KBM-7 (cell line): ENCODE results near the gene GRIK4.

Experiments used
- DNase-seq: peaks from one replicate; pipeline ENCODE4 v3.0.0-alpha.2; 2015
- in situ Hi-C: fragments of 300-500 bp; cut with MboI; formaldehyde crosslinking; loops from 2 replicates; pipeline ENCODE4 v1.14.3; 2020; ENCODE audit warnings: low sequenced_read_pairs, low pct_unique_long_range_greater_than_20kb, mixed read lengths

GRIK4 gene, protein sequence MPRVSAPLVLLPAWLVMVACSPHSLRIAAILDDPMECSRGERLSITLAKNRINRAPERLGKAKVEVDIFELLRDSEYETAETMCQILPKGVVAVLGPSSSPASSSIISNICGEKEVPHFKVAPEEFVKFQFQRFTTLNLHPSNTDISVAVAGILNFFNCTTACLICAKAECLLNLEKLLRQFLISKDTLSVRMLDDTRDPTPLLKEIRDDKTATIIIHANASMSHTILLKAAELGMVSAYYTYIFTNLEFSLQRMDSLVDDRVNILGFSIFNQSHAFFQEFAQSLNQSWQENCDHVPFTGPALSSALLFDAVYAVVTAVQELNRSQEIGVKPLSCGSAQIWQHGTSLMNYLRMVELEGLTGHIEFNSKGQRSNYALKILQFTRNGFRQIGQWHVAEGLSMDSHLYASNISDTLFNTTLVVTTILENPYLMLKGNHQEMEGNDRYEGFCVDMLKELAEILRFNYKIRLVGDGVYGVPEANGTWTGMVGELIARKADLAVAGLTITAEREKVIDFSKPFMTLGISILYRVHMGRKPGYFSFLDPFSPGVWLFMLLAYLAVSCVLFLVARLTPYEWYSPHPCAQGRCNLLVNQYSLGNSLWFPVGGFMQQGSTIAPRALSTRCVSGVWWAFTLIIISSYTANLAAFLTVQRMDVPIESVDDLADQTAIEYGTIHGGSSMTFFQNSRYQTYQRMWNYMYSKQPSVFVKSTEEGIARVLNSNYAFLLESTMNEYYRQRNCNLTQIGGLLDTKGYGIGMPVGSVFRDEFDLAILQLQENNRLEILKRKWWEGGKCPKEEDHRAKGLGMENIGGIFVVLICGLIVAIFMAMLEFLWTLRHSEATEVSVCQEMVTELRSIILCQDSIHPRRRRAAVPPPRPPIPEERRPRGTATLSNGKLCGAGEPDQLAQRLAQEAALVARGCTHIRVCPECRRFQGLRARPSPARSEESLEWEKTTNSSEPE

DNA sequence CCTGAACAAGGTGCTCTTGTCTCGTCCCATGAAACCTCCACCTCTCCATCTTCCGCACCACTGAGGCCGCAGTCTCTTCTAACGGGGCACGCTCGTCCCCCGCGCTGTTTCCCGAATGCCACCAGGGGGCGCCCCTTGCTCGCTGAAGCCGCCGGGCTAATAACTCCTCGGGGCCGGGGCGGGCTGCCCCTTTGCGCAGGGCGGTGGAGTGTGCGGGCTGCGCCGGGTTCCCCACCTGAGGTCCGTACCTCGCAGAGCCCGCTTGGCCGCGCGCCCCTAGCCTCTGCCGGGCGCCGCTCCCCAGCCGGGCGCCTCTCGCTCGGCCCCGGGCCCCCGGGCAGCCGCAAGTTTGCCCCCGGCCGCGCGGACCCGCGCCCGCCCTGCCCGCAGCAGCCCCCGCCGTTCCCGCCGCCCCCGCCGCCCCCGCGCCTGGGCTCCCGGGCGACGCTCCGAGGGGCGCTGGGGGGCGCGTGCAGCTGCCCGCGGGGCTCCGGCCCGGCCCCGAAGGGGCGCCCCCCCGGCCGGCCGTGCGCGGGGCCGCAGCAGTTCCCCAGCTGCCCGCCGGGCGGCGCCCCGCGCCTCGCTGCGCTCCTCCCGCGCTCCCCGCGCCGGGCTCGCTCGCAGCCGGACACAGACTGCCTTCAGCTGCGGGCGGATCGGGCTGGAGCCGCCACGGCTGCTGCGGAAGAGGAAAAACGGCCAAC, at the start of gene GRIK4:
TSS of gene GRIK4 (plus strand) at position 633 of the 704 bp plus-strand sequence. CDS start 148,571 bp downstream, outside the sequence.
- peak; percentile 69 for DNase-seq
- in situ Hi-C loops = no loop called here

DNA sequence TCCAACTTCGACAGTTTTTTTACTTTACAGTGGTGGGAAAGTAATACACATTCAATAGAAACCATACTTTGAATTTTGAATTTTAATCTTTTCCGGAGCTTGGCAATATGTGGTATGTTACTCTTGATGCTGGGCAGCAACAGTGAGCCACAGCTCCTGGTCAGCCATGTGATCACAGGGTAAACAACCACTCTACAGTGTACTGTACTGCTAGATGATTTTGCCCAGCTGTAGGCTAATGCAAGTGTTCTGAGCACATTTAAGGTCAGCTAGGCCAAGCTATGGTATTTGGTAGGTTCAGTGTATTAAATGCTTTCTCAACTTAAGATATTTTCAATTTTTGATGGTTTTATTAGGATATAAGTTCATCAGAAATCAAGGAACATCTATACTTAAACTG, 48.7 kb upstream of the GRIK4 start:
- in situ Hi-C loops = no loop called here
- no peak for DNase-seq

DNA sequence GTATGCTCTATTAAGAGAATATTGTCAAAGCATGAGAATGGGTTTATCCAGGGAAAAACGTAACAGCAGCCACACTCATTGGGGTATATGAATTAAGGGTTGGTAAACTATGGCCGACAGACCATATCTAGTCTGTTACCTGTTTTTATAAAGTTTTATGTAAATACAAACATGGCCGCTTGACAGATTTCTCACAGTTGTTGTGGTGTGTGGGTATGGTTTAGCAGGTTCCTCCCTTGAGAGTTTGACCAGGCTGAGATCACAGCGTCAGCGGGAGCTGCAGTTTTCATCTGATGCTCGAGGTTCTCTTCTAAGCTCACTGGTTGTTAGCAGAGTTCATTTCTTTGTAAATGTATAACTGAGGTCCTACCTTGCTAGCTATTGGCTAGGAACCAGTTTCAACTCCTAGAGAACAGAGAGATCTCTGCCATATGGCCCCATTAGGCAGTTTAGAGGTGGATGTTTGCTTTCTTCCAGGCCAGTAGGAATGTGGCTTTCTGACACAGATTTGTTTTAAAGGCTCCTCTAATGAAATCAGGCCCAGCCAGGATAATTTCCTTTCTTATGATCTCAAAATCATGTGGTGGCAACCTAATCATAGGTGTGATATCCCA, 45.5 kb upstream of the GRIK4 start:
- DNase-seq = no peak
- in situ Hi-C loops = no loop called here

DNA sequence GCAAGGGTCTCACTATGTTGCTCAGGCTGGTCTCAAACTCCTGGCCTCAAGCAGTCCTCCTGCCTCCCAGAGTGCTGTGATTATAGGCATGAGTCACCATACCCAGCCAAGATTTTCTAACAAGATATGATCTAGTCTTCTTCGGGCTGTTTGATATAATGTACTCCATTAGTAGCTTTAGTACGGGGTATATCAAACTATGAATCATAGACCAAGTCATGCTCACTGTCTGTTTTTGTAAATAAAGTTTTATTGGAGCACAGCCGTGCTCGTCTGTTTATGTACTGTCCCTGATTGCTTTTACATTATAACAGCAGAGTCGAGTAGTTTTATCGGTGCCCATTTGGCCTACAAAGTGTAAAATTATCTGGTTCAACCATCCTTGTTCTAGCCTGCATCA, 43.9 kb upstream of the GRIK4 start:
- in situ Hi-C loops = no loop called here

DNA sequence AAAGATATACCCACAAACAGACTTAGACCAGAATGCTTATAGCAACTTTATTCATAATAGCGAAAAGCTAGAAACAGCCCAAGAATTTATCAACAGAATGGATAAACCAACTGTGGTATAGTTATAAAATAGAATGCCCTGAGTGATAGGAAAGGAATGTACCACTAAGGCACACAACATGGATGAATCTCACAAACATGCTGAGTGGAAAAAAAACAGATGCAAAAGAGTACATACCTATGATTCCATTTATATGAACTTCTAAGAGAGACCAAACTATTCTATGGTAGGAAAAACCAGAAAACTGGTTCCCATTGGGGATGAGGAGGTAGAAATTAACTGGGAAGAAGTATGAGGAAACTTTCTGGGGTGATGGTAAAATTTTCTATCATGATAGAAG, 40.4 kb upstream of the GRIK4 start:
- no peak for DNase-seq
- in situ Hi-C loops = no loop called here

More for the DNA sequence above, 43.9 kb upstream of the GRIK4 start:
- no peak for DNase-seq

DNA sequence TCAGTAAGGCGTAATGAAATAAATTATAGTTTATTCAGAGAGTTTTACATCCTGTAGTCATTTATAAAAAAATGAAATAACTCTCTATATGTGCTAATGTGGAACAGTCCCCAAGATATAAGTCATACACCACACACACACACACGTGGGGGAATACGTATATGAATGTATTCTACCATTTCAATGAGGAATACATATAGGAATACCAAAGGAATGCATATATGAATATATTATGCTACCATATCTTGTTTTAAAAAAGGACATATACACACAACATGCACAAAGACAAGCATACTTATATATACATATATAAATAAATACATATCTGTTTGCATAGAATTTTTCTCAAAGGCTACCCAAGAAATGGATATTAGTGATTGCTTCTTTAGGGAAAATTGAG, 39.6 kb upstream of the GRIK4 start:
- DNase-seq = no peak
- in situ Hi-C loops = no loop called here

DNA sequence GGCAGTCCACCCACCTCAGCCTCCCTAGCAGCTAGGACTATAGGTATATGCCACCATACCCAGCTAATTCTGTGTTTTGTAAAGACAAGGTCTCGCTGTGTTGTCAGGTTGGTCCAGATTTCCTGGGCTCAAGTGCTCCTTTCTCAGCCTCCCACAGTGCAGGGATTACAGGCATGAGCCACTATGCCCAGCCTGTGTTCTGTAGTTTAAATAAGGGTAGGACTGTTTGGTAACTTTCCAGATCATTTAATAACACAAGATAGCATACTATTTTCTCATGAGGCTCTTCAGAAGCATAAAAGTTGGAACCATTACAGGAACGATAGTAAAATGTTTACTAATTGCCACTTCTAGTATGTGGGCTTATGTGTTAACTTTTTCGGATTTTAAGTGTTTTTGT, 38.0 kb upstream of the GRIK4 start:
- DNase-seq = no peak
- in situ Hi-C loops = no loop called here

DNA sequence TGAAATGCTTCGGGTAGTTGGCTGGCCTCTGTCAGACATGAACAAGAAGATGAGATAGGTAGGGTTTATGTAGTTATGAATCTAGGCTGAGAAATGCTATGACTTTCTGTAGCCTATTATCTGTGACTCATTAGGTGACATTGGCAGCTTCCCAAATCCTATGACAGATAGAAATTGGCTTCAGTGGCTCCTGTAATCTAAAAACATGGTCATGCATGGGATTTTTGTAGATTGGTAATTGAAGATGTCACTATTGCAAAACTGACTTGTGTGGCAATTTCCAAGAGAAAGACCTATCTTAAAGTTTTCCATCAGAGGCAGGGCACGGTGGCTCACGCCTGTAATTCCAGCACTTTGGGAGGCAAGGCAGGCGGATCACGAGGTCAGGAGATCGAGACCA, 29.4 kb upstream of the GRIK4 start:
- no peak for DNase-seq

DNA sequence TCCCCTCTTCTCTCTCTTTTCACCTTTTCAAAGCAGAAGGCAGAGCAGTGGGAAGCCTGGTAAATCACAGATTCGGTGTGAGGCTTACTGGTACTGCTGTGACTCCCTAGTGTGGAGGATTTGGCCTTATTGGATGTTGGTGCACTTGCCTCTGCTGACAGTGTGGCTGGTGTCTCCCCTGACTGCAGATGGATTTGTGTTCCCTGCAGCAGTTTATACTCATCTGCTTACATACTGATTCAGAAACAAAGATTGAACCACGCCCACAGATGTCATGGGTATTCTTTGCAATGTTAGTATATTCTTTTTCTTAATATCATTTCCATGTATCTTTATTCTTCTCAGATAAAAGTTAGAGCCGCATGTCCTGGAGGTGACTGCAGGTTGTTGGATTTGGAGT, 26.8 kb upstream of the GRIK4 start:
- DNase-seq = no peak

More for the DNA sequence above, 29.4 kb upstream of the GRIK4 start:
- in situ Hi-C loops = no loop called here

DNA sequence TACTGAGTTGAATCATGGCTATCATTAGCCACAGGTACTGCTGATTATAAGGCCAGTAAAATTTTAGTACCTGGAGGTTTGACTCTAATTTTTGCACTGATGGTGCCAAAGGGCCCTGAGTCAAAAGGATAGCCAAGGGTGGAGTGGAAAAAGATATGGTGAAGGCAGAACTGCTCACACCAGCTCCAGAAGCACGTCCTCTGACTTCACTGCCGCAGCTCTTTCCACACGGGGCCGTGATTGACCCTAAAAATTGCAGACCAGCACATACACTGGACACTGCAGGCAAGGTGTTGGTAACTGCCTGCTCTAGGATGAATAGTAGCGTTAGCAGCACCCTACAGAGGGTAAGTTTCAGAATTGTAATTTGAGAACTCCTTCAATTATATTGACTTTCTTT, 25.4 kb upstream of the GRIK4 start:
- in situ Hi-C loops = no loop called here

More for the DNA sequence above, 26.8 kb upstream of the GRIK4 start:
- in situ Hi-C loops = no loop called here

DNA sequence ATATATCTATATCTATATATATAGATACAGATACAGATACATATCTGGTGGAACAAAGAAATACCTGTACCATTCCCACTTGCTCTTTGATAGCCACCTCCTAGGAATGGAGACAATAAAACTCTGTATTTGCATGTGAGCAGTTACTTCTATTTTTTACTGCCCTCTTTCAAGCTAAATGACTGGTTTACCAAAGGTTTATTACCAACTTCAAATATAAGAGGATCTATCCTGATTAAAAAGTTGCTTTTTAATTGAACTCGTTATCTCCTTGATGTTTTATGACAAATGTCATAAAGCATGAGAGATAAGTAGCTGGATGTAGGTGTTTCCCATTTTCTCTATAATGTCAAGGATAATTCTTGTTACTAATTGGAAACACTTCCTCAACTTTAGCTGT, 21.7 kb upstream of the GRIK4 start:
- in situ Hi-C loops = no loop called here

More for the DNA sequence above, 25.4 kb upstream of the GRIK4 start:
- no peak for DNase-seq

DNA sequence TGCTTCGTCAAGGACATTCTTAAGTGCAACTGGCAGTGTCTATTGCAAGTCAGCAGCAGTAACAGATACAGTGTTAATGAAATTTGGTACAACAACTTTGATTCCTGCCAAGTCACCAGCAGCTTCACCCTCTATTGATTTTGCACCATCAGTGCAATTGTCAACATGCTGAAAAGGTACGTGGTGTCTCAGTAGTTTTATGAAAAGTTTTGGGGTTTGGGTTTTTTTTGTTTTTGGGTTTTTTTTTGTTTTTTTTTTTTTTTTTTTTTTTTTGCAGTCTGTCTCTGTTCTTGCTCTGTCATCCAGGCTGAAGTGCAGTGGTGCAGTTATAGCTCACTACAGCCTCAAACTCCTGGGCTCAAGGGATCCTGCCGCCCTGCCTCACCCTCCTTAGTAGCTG, 19.1 kb upstream of the GRIK4 start:
- no peak for DNase-seq
- in situ Hi-C loops = no loop called here

More for the DNA sequence above, 21.7 kb upstream of the GRIK4 start:
- no peak for DNase-seq

DNA sequence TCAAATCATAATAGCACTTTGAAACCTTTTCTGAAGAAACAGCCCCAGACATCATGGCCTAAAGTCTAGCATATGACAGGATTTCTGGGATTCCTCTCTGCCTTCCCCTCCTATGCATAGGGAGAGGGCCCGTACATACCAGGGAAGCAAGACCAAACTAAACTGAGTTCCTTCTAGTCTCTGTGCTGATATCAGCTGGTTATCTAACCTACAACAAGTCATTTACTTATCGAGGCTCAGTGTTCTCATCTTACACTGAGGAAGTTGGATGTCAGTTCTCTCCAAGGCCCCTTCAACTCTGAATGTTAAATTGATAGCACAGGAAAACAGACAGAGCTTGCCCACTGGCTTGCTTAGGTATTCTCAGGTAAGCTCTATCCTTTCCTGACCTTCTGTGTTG, 17.0 kb upstream of the GRIK4 start:
- no peak for DNase-seq
- in situ Hi-C loops = no loop called here

DNA sequence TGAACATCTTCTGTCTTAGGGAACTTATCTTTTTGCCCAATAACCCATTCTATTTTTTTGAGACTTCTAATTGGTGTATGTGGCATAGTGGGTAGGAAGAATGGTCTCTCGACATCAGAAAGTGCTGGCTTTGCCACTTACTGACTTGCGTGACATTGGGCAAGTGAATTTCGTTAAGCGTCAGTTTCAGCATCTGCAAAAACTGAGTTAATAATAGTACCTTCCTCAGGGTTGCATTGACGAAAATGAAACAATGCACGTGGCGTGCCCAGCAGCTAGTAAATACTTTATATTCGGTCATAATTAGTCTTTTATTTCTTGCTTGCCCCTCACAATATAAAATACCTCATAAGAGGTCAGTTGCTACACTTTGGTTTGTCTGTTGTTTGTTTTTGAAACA, 12.5 kb upstream of the GRIK4 start:
- in situ Hi-C loops = no loop called here
- DNase-seq = no peak

DNA sequence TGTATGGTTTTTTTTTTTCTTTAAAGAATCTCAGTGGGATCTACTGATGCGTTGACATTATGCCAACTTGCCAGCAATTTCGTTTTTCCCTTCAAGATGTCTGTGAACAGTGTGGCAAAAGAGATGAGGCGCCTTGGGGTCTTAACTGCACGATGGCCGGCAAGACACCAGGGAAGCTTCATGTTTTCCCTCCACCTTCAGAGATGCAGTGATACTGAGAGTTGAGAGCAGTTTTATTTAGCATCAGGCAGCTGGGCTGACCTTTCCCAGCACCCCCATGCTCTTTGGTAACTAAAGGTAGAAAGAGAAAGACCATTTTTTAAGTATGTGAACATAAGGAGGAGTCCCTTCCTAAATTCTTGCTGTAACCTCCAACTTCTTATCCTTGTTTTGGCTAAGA, 11.7 kb upstream of the GRIK4 start:
- no peak for DNase-seq
- in situ Hi-C loops = no loop called here

DNA sequence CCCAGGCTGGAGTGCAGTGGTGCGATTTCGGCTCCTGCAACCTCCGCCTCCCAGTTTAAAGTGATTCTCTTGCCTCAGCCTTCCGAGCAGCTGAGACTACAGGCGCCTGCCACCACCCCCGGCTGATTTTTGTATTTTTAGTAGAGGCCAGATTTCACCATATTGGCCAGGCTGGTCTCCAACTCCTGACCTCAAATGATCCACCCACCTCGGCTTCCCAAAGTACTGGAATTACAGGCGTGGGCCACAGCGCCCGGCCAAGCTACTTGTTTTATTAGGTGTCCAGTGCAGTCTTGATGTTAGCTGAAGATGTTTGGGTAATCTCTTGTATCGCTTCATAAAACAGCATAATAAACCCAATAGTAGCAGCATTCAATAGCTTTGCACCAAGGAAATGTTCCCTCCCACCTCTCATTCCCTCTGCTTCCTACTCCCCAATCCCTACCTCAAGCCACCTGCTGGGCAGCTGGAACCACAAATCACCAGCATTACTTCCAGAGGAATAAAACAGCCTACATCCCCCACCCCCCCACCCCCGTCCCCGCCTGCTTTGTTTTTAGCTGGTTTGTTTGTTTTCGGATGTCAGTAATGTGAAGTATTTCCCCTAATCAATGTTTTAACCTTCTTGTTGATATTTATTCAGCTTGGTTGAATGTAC, 11.0 kb upstream of the GRIK4 start:
- DNase-seq = no peak

DNA sequence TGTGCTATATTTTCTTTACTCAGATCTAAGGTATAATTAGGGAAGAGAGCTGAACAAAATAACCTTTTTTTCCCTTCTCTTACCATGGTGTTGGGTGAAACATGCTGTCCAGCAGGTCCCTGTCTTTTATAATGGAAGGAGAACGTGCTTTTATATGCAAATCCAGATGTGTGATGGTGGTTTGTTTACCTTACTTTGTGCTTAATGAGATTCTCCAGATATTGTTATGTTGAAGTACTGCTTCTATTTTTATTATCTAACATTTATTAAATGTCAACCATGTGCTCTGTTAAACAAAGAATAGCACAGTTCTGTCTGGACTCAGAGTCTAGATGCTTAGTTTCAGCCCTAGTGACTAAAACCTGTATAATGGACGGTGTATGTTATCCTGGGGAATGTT, 10.1 kb upstream of the GRIK4 start:
- no peak for DNase-seq
- in situ Hi-C loops = no loop called here

More for the DNA sequence above, 11.0 kb upstream of the GRIK4 start:
- in situ Hi-C loops = no loop called here

DNA sequence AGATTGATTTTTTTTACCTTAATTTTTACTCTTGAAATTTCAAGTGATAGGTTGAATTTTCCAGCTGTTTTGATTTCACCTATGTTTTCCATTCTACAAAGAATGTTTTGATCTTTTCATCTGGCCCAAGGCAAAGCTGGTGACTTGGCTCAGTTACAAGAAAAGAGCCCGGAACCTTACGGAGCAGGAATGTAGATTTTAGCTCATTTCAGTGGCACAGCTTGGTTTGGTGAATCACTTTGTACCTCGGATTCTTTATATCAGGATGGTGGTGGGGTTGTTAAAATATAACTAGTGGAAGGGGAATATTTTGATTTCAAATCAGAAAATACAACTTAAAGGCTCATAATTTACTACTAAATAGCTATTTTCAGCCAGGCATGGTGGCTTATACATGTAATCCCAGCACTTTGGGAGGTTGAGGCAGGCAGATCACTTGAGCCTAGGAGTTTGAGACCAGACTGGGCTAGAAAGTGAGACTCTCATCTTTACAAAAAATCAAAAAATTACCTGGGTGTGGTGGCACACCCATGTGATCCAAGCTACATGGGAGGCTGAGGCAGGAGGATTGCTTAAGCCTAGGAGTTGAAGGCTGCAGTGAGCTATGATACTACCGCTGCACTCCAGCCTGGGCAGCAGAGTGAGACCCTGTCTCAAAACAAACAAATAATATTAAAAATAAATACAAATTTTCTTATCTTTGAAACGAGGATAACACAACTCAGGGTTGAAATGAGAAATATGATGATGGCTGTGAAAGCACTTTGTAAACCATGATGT, 9.4 kb upstream of the GRIK4 start:
- in situ Hi-C loops = no loop called here
- DNase-seq = no peak
